Measurements from ENCODE around the gene GPR17.

GPR17 gene

DNA sequence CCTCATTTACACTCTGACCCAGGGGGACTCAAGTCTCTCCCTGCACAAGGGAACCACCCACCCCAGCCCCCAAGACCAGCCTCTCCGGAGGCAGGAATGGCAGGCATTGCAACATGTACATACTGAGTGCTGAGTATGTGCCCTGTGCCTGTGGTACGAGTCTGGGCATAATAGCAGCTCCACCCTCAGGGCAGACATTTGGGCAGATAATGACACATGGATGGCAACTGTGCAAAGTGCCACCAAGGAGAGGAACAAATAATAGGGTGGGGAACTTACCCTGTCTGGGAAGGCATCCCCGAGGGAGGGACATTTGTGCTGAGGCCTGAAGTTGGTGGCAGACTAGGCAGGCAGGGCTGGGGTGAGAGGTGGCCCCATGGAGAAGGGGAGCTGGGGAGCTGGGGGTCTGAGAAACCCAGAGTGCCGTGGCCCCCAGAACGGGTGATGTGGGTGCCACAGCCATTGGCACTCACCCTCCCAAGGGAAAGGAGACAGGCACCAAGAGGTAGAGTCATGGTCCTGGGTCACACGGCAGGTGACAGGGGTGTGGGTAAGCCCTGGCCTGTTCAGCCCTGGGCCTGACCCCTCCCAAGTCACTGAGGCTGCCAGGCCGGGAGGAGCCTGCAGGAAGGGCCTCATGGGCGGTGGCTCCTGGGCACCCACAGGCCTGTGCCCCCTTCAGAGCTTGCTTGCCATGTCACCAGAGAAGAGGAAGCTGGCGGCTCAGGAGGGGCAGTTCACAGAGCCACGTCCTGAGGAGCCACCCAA is 15.7 kb upstream of the GPR17 start:
- DNase-seq, result no peak

DNA sequence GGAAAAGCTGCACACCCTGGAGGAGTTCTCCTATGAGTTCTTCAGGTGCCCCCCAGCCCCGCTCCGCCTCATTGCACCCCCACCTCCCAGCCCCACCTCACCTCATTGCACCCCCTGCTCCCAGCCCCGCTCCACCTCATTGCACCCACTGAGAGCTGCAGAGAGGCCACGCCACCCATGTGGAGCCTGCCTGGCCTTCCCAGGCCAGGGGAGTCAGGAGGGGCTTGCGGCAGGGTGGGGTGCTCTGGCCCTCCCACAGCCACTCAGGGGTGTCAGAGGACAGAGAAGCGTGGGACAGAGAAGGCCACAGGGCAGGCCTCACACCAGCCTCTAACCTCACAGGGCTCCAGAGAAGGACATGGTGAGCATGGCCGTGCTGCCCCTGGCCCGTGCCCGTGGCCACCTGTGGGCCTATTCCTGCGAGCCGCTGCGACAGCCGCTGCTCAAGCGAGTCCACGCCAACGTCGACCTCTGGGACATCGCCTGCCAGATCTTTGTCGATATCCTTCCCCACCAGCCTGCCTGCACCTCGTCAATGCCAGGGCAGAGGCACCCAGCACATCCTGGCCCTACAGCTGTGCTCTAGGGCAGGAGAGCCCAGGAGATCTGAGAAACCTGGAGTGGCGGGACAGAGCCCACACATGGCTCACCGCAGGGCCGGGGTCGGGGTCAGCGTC is 15.0 kb upstream of the GPR17 start:
- DNase-seq, result no peak

DNA sequence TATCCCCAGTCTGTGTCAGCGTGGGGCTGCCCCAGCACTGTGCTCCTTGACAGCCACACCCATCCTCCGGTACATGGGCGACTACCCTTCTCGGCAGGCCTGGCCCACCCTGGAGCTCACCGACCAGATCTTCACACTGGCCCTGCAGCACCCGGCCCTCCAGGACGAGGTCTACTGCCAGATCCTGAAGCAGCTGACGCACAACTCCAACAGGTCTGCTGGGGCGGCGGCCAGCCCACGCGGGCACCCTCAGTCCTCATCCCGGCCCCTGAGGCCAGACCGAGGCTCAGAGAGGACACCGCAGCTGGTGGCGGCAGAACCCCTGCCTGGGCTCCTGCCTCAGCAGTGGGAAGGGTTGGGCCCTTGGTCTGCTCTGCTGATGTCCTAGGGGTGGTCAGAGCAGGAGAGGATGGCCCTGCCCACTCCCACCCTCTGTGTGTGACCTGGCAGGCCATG is 14.4 kb upstream of the GPR17 start:
- no peak for DNase-seq

DNA sequence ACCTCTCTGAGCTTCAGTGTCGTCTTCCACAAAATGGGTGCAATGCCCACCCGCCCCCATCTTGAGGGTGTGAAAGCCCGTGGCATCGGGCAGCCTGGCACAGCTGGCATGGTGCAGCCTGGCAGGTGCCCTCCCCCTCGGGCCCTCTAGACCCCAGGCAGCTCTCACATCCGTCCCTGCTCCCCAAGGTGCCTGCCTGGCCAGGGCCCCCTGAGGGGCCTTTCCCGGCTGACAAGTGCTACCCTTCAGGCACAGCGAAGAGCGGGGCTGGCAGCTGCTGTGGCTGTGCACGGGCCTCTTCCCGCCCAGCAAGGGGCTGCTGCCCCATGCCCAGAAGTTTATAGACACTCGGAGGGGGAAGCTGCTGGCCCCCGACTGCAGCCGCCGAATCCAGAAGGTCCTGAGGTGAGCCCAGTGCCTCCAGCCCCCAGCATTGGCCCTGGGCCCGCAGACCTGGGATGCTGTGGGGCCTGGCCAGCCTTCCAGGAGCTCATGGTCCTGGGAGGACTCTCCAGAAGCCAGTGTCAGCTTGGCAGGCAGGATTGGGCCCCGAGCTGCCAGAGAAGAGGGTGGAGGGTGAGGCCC is 13.9 kb upstream of the GPR17 start:
- DNase-seq, result no peak

DNA sequence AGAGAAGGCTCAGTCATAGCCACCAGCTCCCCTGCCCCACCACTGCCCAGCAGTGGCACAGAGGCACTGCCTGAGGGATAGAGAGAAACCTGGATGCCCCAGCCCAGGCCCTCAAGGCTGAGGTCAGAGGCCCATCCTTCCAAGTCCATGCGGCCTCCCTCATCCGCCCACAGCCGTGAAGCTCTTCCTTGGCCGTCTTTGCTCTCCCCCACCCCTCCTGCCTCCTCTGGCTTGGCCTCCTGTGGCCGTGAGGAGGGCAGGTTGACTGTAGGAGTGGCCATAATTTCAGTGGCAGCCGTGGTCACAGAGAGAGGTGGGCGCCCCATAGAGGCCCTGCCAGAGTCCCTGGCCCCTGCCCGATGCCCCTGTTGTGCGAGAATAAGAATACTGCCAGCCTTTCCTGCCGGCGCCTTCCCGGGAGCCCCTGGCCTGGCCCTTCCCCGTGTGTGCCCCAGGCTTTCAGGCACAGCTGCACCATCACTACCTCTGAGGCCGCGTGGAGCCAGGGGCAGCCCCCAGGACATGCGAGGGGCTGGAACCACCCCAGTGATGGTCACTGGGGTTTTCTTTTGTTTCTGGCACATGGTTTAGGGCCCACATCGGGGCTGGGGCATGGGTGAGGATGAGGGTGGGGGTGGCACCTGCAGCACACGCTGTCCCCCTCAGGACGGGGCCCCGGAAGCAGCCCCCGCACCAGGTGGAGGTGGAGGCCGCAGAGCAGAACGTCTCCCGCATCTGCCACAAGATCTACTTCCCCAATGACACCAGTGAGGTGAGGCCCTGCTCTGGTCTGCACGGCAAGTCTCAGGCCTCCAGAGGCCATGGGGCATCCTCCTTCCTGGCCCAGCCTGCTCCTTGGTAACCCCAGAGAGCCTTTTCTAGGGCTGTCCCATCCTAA is 13.1 kb upstream of the GPR17 start:
- DNase-seq, result no peak

DNA sequence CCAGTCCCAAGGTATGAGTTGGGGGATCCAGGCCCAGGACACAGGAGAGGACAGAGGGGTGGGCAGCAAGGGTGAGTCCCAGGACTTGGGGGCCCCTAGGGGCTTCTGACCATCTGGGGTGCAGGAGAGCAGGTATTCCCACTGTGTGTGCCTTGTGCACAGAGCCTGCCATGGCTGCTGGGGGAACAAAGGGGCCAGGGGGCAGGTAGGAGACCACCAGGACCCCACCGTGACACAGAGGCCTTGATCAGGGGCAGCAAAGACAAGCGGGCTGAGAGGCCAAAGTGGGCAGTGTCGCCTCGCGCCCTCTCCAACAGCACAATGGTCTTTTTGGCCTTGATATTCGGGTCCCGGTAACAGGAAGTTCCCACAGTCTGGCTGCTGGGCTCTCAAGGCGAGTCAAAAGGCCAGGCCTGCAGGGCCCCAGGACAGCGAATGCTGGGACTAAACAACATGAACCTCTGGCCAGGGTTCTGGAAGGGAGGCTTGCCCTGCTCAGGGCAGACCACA is 12.3 kb upstream of the GPR17 start:
- DNase-seq, result no peak

DNA sequence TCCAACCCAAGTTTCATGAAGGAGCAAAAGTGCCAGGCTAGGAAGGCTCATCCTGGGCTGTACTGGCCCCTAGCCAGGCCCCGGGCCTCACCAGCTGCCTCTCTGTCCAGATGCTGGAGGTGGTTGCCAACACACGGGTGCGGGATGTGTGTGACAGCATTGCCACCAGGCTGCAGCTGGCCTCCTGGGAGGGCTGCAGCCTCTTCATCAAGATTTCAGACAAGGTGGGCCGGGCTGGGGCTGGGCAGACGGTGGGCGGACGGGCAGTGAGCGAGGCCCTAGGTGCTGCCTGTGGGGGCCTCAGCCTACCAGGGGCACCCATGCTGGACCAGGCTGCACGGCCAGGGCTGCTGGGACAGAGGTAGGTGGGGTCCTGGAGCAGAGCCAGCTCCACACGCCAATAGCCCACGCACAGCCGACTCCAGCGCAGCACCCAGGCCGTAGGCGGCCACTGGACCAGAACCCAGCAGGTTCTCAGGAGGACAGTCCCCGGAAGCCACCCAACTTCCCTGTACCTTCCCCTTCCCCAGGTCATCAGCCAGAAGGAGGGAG is 11.8 kb upstream of the GPR17 start:
- no peak for DNase-seq

DNA sequence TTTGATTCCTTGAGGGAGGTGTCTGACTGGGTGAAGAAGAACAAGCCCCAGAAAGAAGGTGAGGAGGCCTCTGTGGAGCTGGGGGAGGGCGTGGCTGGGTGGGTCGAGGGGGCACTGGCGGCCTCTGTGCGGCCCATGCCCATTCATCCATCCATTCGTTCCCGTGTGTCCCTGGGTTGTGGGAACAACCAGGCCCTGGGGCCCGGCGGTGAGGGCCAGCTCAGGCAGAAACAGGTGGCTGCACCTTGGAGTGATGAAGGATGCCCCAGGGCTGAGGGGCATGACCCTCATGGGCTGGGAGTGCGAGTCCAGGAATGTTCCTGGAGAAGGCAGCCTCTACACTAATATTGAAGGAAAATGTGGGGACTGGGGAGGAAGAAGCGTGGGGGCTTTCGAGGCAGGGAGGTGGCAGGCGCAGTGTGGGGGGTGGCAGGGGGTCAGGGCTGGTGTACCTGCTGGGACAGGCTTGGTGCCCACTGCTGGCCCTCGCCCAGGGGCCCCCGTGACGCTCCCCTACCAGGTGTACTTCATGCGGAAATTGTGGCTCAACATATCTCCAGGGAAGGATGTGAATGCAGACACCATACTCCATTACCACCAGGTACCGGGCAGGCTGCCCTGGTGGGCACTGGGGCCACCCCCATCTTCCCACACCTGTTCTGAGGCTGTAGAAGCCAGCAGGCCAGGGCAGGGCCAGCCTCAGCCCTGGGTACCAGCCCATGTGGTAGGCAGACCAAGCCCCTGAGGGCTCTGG is 11.2 kb upstream of the GPR17 start:
- no peak for DNase-seq

DNA sequence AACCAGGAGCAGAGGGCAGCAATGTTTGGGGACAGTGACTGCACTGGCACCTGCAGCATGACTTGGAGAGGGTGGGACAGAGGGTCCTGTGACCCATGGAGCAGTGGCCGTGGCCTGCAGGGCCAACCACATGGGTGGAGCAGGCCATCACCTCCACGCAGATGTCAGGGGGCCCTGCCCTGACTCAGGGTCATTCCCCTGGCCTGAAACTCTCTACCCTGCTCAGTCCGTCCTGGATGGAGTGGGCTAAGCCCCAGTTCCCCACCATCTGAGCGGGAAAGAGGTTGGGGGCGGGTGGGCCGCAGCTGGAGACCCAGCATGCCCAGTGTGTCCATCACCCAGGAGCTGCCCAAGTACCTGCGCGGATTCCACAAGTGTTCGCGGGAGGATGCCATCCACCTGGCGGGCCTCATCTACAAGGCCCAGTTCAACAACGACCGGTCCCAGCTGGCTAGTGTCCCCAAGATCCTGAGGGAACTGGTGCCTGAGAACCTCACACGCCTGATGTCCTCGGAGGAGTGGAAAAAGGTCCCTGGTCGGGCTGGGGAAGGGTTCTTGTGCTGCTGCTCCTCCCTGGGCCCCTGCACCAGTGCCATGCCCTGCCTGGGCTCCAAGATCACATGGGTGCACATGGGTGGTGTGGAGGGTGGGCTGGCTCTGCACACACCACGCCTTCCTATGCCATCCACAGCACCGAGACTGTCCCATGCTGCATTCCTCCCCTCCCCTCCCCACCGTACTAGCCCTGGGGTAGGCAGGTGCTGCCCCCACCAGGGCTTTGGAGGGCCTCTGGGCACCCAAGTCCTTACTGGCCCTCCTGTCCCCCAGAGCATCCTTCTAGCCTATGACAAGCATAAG is 10.3 kb upstream of the GPR17 start:
- DNase-seq, result no peak

DNA sequence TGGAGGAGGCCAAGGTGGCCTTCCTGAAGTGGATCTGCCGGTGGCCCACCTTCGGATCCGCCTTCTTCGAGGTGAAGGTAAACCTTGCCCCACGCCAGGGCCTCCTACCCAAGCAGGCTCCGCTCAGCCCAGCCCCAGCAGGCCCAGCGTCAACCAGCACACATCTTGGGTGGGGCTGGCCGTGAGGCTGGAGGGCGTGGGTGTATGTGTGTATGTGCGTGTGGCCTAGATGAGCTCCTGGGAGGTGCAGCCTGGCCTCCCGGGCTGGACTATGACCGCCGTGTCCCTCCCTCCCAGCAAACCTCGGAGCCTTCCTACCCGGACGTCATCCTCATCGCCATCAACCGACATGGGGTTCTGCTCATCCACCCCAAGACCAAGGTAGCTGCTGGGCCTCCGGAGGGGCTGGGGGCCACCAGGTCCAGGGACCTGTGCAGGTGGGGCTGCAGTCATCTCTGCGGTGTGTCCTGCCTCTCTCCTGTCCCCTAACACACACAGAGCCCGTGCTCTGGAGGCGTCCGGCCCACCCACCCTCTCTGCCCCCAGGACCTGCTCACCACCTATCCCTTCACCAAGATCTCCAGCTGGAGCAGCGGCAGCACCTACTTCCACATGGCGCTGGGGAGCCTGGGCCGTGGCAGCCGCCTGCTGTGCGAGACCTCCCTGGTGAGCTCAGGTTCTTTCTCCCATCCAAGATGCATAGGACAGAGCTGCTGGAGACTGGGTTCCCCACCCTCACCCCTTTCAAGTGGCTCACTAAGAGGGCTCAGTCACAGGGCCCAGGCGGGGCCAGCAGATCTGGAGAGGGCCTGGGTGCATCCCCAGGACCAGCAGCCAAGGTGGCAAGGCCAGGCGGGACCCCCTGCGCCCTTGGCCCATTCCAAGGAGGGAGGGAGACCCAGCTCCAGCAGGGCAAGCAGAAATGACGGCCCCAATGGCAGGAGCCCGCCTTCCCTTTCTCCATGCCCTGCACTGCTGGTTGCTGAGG is 9.4 kb upstream of the GPR17 start:
- no peak for DNase-seq

DNA sequence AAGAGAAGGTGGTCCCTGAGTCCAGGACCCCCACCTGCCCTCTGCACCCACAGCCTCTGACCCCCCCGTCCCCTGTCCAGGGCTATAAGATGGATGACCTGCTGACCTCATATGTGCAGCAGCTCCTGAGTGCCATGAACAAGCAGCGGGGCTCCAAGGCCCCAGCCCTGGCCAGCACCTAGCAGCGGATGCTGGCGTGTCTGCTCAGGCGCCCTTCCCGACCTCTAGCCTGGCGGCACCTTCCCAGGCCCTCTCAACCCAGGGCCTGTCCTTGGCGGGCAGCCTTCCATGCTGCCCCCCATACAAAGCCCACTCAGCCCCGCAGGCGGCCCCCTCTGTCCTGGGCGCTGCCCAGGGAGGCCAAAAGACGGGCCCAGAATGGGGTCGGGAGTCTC is 8.7 kb upstream of the GPR17 start:
- no peak for DNase-seq

DNA sequence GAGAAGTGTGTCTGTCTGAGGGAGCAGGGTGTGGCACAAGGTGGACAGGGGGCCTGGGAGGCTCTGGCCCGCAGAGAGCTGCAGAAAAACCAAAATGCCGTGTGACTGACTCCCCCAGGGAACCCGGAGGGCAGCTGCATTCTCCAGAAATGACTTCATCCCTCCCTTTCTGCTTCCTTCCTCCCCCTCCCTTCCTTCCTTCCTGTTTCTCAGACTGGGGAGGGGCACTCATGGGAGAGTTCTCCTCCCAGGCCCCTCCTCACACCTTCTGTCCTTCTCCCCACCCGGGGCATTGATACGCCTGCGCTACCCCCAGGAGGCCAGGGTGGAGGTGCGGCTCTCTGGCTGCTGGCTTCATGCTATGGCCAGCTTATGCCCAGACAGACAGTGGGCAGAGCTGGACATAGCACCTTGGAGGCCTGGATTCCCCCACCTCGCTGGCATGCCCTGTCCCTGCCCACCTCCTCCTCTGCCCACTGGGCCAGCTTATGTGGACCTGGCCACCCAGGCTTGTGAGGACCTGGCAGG is 8.2 kb upstream of the GPR17 start:
- no peak for DNase-seq

DNA sequence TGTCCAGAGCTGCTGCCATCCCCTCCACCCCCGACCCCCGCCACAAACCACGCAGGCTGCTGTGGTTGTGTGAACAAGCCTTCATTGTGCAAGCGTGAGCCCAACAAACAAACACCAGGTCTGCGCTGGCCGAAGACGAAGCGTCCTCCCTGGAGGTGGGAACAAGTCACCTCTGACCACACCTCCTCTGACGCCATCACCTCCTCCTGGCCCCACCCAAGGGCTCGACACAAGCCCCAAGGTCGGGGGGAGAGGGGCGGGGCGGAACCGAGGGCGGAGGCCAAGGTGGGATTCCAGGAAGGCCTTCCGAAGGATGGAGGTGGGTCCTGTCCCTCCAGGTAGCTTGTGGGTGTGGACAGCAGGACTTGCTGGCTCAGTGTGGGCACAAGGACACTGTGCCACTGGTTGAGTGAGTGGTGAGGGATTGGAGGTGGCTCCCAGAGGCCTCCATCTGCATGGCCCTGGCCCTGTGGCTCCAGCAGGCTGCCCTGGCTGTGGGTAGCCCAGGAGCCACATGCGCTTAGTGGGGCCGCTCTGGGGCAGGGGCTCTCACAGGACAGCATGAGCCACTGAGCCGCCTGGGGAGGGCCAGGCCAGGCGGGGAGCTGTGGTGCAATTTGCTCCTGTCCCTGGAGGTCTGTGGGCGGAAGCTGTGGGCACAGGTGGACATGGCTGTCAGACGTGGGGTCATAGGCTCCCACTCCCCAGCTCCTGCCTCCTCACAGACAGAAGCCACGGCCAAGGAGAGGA is 7.4 kb upstream of the GPR17 start:
- no peak for DNase-seq

DNA sequence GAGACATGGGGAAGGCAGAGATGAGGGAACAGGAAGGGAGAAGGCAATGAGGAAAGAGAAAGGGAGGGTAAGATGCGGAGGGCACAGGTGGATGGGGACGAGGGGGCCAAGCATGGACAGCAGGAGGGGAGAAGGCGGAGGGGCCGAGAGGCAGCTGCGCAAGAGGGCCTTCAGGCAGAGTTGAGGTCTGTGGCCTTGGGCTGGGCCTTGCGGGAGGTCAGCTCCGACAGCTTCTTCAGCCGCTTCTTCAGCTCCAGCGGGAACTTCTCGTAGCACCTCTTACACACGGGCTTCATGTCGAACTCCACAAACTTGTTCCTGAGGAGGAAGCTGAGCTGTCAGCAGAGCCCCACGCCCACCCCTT is 6.9 kb upstream of the GPR17 start:
- no peak for DNase-seq

DNA sequence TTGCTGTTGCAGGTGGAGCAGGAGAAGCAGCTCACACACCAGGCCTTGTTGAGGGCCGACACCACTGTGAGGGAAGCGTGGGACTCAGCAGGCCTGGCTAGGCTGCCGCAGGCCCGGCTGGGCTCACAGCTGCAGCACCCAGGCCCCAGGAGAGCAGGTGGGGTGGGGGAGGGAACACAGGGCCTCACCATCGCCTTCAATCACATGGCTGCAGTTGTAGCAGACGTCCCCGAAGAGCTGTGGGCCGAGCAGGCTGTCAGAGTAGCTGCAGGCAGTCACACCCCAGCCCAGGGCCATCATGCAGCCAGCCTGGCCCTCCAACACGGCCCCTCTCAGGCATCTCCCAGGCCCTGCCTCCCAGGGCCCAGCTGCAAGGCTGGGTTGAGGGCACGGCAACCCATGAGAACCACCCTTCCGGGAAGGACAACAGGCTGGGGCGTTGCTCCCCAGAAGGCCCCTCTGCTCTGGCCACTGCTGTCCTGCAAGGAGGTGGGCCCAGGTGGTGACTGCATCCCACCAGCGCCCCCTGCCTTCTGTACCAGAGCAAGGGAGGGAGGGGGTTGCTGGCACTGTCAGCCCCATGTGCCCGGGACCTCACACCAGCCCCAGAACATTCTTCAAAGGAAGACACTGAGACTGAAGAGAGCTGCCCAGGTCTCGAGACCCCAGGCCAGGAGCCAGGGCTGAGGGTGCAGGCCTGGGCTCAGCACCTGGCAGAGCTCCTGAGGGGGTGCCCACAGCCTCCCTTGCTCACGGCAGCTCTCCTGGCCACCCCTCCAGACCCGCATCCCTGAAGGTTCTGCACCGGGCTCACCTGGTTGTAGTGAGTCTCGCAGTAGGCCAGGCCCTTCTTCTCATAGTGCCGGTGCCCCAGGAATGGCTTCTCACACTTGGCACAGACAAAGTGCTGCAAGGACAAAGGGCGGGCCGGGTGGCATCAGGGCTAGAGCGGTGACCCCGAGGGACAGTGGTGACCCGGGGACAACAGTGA is 5.6 kb upstream of the GPR17 start:
- peak; percentile 50 for DNase-seq

DNA sequence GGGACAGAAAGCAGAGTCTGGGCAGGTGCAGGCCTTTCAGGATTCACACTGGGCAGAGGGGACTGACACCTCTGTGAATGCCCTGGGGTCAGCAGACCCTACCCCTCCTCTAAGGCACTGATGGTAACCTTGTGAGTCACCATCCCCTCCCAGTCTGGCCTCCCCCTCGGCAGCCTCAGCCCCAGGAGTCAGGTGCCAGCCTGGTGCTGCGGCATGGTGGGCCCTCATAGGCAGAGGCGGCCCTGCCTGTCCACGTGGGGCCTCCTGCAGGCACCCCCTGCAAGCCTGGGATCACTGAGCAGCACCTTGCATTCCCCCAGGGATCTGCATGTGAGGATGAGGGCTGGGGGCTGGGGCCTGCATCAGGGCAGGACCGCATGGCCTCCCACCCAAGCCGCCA is 4.8 kb upstream of the GPR17 start:
- no peak for DNase-seq

DNA sequence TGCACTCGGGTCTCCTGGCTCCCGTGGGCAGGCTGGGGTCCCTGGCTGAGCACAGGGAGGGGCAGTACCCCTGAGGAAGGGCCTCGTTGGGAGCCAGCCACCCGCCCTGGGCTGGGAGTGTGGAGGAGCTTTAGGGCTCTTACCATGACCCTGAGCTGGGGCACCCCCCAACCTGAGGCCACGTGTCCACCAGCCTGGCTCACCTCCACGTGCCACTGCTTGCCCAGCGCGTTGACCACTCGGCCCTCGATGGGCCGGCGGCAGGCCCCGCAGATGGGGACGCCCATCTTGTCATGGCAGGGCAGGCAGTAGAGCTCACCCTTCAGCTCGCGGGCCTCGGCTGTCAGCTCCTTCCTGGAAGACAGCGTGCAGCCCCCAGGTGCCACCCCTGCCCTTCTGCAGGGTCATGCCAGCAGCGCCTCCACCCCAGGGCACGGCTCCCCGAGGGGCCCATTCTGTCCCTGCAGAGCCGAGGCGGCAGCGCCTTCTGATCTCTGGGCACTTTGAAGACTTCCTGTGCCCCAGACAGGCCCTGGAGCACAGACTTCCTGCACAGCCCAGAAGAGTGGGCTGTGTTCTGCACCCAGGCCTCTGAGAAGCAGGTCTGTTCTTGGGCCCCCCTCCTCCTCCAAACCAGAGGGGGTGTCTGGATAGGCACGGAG is 4.0 kb upstream of the GPR17 start:
- peak; percentile 46 for DNase-seq

Data from stimulated activated CD4-positive, alpha-beta T cell treated with anti-CD3 and anti-CD28 coated beads, Interleukin-1b, Interleukin-23, amount 100 ng/mL, for 48 hours (primary cell).